Measurements from ENCODE around the gene SNRNP48.

Gene SNRNP48, protein sequence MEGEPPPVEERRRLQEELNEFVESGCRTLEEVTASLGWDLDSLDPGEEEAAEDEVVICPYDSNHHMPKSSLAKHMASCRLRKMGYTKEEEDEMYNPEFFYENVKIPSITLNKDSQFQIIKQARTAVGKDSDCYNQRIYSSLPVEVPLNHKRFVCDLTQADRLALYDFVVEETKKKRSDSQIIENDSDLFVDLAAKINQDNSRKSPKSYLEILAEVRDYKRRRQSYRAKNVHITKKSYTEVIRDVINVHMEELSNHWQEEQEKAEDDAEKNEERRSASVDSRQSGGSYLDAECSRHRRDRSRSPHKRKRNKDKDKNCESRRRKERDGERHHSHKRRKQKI

DNA sequence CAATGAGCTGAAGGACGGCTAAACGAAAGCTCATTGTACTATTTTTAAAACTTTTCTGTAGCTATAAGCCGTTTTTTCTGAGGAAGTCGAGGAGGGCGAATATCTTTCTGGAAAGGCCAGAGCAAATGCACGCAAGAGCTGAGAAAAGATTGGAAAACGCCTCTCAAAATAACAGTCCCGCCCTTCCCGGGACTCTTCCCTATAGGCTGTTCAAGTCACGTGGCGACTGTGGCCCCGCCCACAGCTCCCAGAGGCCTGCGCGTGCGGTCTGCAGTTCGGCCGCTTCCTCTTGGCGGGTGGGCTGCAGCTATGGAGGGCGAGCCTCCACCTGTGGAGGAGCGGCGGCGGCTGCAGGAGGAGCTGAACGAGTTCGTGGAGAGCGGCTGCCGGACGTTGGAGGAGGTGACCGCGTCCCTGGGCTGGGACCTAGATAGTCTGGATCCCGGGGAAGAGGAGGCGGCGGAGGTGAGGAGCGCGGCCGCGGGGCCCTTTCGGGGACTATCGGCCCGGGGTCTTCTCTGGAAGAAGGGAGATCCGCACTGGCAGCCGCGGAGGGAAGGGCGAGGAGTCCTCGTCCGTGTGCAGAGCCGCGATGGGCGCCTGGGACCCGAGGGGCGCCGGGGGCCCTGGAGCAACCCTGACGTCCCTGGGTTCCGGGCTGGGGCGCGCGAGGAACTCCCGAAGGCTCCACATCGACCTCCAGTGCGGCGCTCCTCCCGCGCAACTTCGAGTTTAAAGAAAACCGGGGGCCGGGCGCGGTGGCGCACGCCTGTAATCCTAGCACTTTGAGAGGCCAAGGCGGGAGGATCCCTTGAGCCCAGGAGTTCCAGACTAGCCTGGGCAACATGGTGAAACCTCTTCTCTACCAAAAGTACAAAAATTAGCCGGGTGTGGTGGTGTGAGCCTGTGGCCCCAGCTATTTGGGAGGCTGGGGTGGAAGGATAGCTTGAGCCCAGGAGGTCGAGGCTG lies at the start of gene SNRNP48:
SNRNP48 (plus strand) TSS at position 250 of the 969 bp plus-strand sequence; CDS start at position 310, 60 bp downstream.
- Histone ChIP-seq H3K4me1 (ENCODE audit: control insufficient read depth, insufficient read depth, low read length) (peaks cover 11% of the 10 kb centered on the region; the same call in 1 of the 2 replicates), H3K4me3 (ENCODE audit: low read depth, low read length) (peak within 1 kb of the TSS; percentile 93), H3K9me3 (ENCODE audit: control insufficient read depth, insufficient read depth, low read depth, low read length) (no peaks in the 10 kb centered on the region), H3K36me3 (ENCODE audit: control insufficient read depth in 2 of 2, insufficient read depth in 1 of 2, low read length in 2 of 2) (peaks cover 18 to 24% of the 10 kb centered on the region in 2 experiments), H3K27ac (ENCODE audit: extremely low read depth, low read depth, low read length) (peak within 1 kb of the TSS; percentile 46; the same call in 1 of the 2 replicates)
- ChIA-PET POLR2A (interaction anchor here (0.5 to 2.2 kb wide), 39 partner anchors 10 to 903 kb away, joined by 3 to 30 read pairs (median 3); partner anchors contain the start of genes BLOC1S5, CAGE1, DSP and EEF1E1), CTCF (interaction anchor here (0.7 to 1.6 kb wide), 6 partner anchors 11 to 469 kb away, joined by 3 to 5 read pairs (median 4); no protein-coding TSS in a partner anchor)
- TF ChIP-seq SCRT2 (tag by site-specific recombination; IDR thresholded peaks at IDR 0.05) (peak; percentile 99), ZNF24 (tag by site-specific recombination; IDR thresholded peaks at IDR 0.05) (no peak), ZBTB1 (tag by site-specific recombination; IDR thresholded peaks at IDR 0.05) (no peak), ZNF560 (tag by site-specific recombination; IDR thresholded peaks at IDR 0.05; ENCODE audit: borderline replicate concordance) (no peak), ZNF837 (tag by site-specific recombination; IDR thresholded peaks at IDR 0.05) (no peak), KLF8 (tag by site-specific recombination; IDR thresholded peaks at IDR 0.05) (no peak), ZNF792 (tag by site-specific recombination; IDR thresholded peaks at IDR 0.05) (no peak), ZBTB21 (tag by site-specific recombination; IDR thresholded peaks at IDR 0.05) (no peak), ZNF585B (tag by site-specific recombination; IDR thresholded peaks at IDR 0.05) (no peak), KLF10 (tag by site-specific recombination; IDR thresholded peaks at IDR 0.05) (peak; percentile 69), ZNF785 (tag by site-specific recombination; IDR thresholded peaks at IDR 0.05) (no peak), ZNF366 (tag by site-specific recombination; conservative IDR thresholded peaks at IDR 0.05) (0 out of 2 replicates have a peak, but pooled peaks have one; percentile 50), ZNF354C (tag by site-specific recombination; IDR thresholded peaks at IDR 0.05; ENCODE audit: borderline replicate concordance, low read depth) (no peak), ZNF677 (tag by site-specific recombination; IDR thresholded peaks at IDR 0.05) (no peak), ZNF174 (tag by site-specific recombination; IDR thresholded peaks at IDR 0.05) (no peak), ZNF211 (tag by site-specific recombination; IDR thresholded peaks at IDR 0.05; ENCODE audit: low read depth) (no peak)
- TF ChIP-seq, protein P1, sequence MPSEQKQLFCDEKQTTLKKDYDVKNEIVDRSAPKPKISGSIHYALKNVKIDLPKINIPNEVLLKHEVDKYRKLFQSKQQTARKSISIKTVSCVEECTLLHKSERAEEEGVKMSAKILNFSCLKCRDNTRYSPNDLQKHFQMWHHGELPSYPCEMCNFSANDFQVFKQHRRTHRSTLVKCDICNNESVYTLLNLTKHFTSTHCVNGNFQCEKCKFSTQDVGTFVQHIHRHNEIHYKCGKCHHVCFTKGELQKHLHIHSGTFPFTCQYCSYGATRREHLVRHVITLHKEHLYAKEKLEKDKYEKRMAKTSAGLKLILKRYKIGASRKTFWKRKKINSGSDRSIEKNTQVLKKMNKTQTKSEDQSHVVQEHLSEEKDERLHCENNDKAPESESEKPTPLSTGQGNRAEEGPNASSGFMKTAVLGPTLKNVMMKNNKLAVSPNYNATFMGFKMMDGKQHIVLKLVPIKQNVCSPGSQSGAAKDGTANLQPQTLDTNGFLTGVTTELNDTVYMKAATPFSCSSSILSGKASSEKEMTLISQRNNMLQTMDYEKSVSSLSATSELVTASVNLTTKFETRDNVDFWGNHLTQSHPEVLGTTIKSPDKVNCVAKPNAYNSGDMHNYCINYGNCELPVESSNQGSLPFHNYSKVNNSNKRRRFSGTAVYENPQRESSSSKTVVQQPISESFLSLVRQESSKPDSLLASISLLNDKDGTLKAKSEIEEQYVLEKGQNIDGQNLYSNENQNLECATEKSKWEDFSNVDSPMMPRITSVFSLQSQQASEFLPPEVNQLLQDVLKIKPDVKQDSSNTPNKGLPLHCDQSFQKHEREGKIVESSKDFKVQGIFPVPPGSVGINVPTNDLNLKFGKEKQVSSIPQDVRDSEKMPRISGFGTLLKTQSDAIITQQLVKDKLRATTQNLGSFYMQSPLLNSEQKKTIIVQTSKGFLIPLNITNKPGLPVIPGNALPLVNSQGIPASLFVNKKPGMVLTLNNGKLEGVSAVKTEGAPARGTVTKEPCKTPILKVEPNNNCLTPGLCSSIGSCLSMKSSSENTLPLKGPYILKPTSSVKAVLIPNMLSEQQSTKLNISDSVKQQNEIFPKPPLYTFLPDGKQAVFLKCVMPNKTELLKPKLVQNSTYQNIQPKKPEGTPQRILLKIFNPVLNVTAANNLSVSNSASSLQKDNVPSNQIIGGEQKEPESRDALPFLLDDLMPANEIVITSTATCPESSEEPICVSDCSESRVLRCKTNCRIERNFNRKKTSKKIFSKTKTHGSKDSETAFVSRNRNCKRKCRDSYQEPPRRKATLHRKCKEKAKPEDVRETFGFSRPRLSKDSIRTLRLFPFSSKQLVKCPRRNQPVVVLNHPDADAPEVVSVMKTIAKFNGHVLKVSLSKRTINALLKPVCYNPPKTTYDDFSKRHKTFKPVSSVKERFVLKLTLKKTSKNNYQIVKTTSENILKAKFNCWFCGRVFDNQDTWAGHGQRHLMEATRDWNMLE (tag by site-specific recombination; conservative IDR thresholded peaks at IDR 0.05; ENCODE audit: low read depth), result no peak
- TF ChIP-seq, protein P2, sequence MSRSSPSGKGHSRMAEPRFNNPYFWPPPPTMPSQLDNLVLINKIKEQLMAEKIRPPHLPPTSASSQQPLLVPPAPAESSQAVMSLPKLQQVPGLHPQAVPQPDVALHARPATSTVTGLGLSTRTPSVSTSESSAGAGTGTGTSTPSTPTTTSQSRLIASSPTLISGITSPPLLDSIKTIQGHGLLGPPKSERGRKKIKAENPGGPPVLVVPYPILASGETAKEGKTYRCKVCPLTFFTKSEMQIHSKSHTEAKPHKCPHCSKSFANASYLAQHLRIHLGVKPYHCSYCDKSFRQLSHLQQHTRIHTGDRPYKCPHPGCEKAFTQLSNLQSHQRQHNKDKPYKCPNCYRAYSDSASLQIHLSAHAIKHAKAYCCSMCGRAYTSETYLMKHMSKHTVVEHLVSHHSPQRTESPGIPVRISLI (tag by site-specific recombination; IDR thresholded peaks at IDR 0.05), result no peak
- TF ChIP-seq, protein P3, sequence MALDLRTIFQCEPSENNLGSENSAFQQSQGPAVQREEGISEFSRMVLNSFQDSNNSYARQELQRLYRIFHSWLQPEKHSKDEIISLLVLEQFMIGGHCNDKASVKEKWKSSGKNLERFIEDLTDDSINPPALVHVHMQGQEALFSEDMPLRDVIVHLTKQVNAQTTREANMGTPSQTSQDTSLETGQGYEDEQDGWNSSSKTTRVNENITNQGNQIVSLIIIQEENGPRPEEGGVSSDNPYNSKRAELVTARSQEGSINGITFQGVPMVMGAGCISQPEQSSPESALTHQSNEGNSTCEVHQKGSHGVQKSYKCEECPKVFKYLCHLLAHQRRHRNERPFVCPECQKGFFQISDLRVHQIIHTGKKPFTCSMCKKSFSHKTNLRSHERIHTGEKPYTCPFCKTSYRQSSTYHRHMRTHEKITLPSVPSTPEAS (tag by site-specific recombination; IDR thresholded peaks at IDR 0.05), result 0 out of 2 replicates have a peak, but pooled peaks have one; percentile 5
- TF ChIP-seq, protein P4, sequence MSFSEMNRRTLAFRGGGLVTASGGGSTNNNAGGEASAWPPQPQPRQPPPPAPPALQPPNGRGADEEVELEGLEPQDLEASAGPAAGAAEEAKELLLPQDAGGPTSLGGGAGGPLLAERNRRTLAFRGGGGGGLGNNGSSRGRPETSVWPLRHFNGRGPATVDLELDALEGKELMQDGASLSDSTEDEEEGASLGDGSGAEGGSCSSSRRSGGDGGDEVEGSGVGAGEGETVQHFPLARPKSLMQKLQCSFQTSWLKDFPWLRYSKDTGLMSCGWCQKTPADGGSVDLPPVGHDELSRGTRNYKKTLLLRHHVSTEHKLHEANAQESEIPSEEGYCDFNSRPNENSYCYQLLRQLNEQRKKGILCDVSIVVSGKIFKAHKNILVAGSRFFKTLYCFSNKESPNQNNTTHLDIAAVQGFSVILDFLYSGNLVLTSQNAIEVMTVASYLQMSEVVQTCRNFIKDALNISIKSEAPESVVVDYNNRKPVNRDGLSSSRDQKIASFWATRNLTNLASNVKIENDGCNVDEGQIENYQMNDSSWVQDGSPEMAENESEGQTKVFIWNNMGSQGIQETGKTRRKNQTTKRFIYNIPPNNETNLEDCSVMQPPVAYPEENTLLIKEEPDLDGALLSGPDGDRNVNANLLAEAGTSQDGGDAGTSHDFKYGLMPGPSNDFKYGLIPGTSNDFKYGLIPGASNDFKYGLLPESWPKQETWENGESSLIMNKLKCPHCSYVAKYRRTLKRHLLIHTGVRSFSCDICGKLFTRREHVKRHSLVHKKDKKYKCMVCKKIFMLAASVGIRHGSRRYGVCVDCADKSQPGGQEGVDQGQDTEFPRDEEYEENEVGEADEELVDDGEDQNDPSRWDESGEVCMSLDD (tag by site-specific recombination; IDR thresholded peaks at IDR 0.05), result no peak
- TF ChIP-seq, protein P5, sequence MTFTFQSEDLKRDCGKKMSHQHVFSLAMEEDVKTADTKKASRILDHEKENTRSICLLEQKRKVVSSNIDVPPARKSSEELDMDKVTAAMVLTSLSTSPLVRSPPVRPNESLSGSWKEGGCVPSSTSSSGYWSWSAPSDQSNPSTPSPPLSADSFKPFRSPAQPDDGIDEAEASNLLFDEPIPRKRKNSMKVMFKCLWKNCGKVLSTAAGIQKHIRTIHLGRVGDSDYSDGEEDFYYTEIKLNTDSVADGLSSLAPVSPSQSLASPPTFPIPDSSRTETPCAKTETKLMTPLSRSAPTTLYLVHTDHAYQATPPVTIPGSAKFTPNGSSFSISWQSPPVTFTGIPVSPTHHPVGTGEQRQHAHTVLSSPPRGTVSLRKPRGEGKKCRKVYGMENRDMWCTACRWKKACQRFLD (tag by site-specific recombination; IDR thresholded peaks at IDR 0.05), result no peak
- TF ChIP-seq, protein P6, sequence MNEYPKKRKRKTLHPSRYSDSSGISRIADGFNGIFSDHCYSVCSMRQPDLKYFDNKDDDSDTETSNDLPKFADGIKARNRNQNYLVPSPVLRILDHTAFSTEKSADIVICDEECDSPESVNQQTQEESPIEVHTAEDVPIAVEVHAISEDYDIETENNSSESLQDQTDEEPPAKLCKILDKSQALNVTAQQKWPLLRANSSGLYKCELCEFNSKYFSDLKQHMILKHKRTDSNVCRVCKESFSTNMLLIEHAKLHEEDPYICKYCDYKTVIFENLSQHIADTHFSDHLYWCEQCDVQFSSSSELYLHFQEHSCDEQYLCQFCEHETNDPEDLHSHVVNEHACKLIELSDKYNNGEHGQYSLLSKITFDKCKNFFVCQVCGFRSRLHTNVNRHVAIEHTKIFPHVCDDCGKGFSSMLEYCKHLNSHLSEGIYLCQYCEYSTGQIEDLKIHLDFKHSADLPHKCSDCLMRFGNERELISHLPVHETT (tag by site-specific recombination; IDR thresholded peaks at IDR 0.05), result no peak
